IMR-90 (cell line): Measurements from ENCODE around the gene ALDH5A1. TPM values are rescaled to one million over a fixed set of nuclear protein-coding genes. Genes with fewer than 3 reads are reported as not detected.

Experiments
- ATAC-seq: fragments of 200-7000 bp; cut with Tn5 transposase; 2 replicates; pipeline ENCODE4 v1.9.1; 2020; ENCODE audit warnings: low read depth, mild to moderate bottlenecking, moderate library complexity
- BruUV-seq: library from RNA; stranded (reverse); fragments of 400-500 nt; replicated peaks from 2 replicates; lab custom pipeline; 2021; lab: Mats Ljungman, UMichigan
- CTCF ChIA-PET: fragments of 300-600 bp; formaldehyde crosslinking; extraction: SDS; loops from one replicate; lab custom pipeline; 2021; ENCODE audit warnings: antibody characterized with exemption; lab: Yijun Ruan, JAX
- POLR2A ChIA-PET: fragments of 300-600 bp; sonication (Branson Sonifier 250); formaldehyde crosslinking; loops from one replicate; lab custom pipeline; 2022; ENCODE audit warnings: antibody characterized with exemption; ENCODE audit not compliant: unreplicated experiment; lab: Charles Lee
- DNase-seq: peaks from one replicate; pipeline ENCODE4 v3.0.0; 2013
- H2AFZ ChIP-seq: replicated peaks from 2 replicates; pipeline ENCODE3; 2013; ENCODE audit warnings: low read length, mild to moderate bottlenecking; ENCODE audit not compliant: poor library complexity
- H2AK5ac ChIP-seq: 2 replicates; pipeline ENCODE4 v1.6.1; 2013; ENCODE audit warnings: low read depth, low read length, inconsistent platforms
- H2AK9ac ChIP-seq: replicated peaks from 2 replicates; pipeline ENCODE3; 2013; ENCODE audit warnings: mild to moderate bottlenecking, low read depth, low read length, moderate library complexity; ENCODE audit not compliant: poor library complexity
- H2BK120ac ChIP-seq: 2 replicates; pipeline ENCODE4 v1.6.1; 2013; ENCODE audit warnings: low read depth, low read length, inconsistent platforms
- H2BK15ac ChIP-seq: 3 replicates; pipeline ENCODE4 v1.6.1; 2013; ENCODE audit warnings: low read depth, low read length, inconsistent platforms
- H2BK20ac ChIP-seq: 2 replicates; pipeline ENCODE4 v1.6.1; 2013; ENCODE audit warnings: low read depth, mild to moderate bottlenecking, inconsistent platforms, low read length, moderate library complexity
- H2BK5ac ChIP-seq: 2 replicates; pipeline ENCODE4 v1.6.1; 2013; ENCODE audit warnings: mild to moderate bottlenecking, low read depth, low read length, inconsistent platforms; ENCODE audit not compliant: poor library complexity, severe bottlenecking
- H3K14ac ChIP-seq: replicated peaks from 2 replicates; pipeline ENCODE4 v1.6.1; 2013; ENCODE audit warnings: low read depth, low read length, inconsistent platforms
- H3K18ac ChIP-seq: 2 replicates; pipeline ENCODE4 v1.6.1; 2013; ENCODE audit warnings: low read depth, low read length, control low read depth
- H3K23ac ChIP-seq: 2 replicates; pipeline ENCODE4 v1.6.1; 2013; ENCODE audit warnings: low read depth, low read length, inconsistent platforms
- H3K27ac ChIP-seq: 2 replicates; pipeline ENCODE4 v1.5.1; 2013; ENCODE audit warnings: mild to moderate bottlenecking, control low read depth, low read length; ENCODE audit not compliant: insufficient read depth
- H3K27me3 ChIP-seq: 2 replicates; pipeline ENCODE4 v1.6.1; 2013; ENCODE audit warnings: low read length; ENCODE audit not compliant: control insufficient read depth, insufficient read depth
- H3K36me3 ChIP-seq: 2 replicates; pipeline ENCODE4 v1.6.1; 2013; ENCODE audit warnings: low read length, mixed read lengths; ENCODE audit not compliant: control insufficient read depth, insufficient read depth
- H3K4ac ChIP-seq: 2 replicates; pipeline ENCODE4 v1.6.1; 2013; ENCODE audit warnings: low read depth, low read length, inconsistent platforms
- H3K4me1 ChIP-seq: 2 replicates; pipeline ENCODE4 v1.6.1; 2013; ENCODE audit warnings: low read length, mixed read lengths; ENCODE audit not compliant: control insufficient read depth, insufficient read depth
- H3K4me2 ChIP-seq: 2 replicates; pipeline ENCODE4 v1.6.1; 2013; ENCODE audit warnings: low read depth, mild to moderate bottlenecking, control low read depth, low read length, moderate library complexity
- H3K4me3 ChIP-seq: 2 replicates; pipeline ENCODE4 v1.5.1; 2013; ENCODE audit warnings: low read depth, mild to moderate bottlenecking, control low read depth, low read length, moderate library complexity; ENCODE audit not compliant: insufficient read depth
- H3K56ac ChIP-seq: 2 replicates; pipeline ENCODE4 v1.6.1; 2013; ENCODE audit warnings: low read length, inconsistent platforms; ENCODE audit not compliant: insufficient read depth; ENCODE audit errors: extremely low read depth
- H3K79me1 ChIP-seq, 2 experiments: 2 replicates each; pipeline ENCODE4 v1.6.1; 2013; ENCODE audit warnings: low read length in 2 of 2, inconsistent platforms in 1 of 2, low read depth in 1 of 2
- H3K9ac ChIP-seq: 2 replicates; pipeline ENCODE4 v1.6.1; 2013; ENCODE audit warnings: low read depth, low read length, control low read depth
- H3K9me1 ChIP-seq: 2 replicates; pipeline ENCODE4 v1.6.1; 2013; ENCODE audit warnings: low read length, inconsistent platforms; ENCODE audit not compliant: insufficient read depth
- H3K9me3 ChIP-seq: 2 replicates; pipeline ENCODE4 v1.6.1; 2013; ENCODE audit warnings: low read length; ENCODE audit not compliant: control insufficient read depth, insufficient read depth
- H4K20me1 ChIP-seq: 2 replicates; pipeline ENCODE4 v1.6.1; 2013; ENCODE audit warnings: low read length, inconsistent platforms; ENCODE audit not compliant: insufficient read depth
- H4K5ac ChIP-seq: 2 replicates; pipeline ENCODE4 v1.6.1; 2013; ENCODE audit warnings: mild to moderate bottlenecking, low read depth, low read length, control low read depth
- H4K8ac ChIP-seq, 2 experiments: 2 replicates each; pipeline ENCODE4 v1.6.1; 2013; ENCODE audit warnings: low read depth in 2 of 2, low read length in 2 of 2, control low read depth in 1 of 2, inconsistent platforms in 1 of 2
- H4K91ac ChIP-seq: 2 replicates; pipeline ENCODE4 v1.6.1; 2013; ENCODE audit warnings: low read depth, low read length, inconsistent platforms; ENCODE audit not compliant: insufficient read depth
- CTCF ChIP-seq: conservative IDR thresholded peaks from 2 replicates; pipeline ENCODE4 v1.5.1; 2012; ENCODE audit warnings: mild to moderate bottlenecking, low read depth, low read length, improper control_type of control experiment
- ELK1 ChIP-seq: fragments of 150-350 bp; IDR thresholded peaks from 2 replicates; pipeline ENCODE4 v1.6.1; 2016; ENCODE audit warnings: low read depth, mild to moderate bottlenecking, low read length, moderate library complexity, borderline replicate concordance
- MXI1 ChIP-seq: IDR thresholded peaks from 2 replicates; pipeline ENCODE4 v1.6.1; 2012; ENCODE audit warnings: low read depth, mild to moderate bottlenecking, low read length, moderate library complexity, borderline replicate concordance
- NFE2L2 ChIP-seq: fragments of 150-350 bp; IDR thresholded peaks from 2 replicates; pipeline ENCODE4 v1.6.1; 2016; ENCODE audit warnings: low read depth, mild to moderate bottlenecking, low read length
- POLR2A ChIP-seq: IDR thresholded peaks from 2 replicates; pipeline ENCODE4 v1.6.1; 2012; ENCODE audit warnings: mild to moderate bottlenecking, low read depth, low read length
- RAD21 ChIP-seq: IDR thresholded peaks from 2 replicates; pipeline ENCODE4 v1.6.1; 2012; ENCODE audit warnings: low read length, improper control_type of control experiment
- RFX5 ChIP-seq: IDR thresholded peaks from 2 replicates; pipeline ENCODE4 v1.8.0; 2012; ENCODE audit warnings: low read depth, mild to moderate bottlenecking, low read length, moderate library complexity
- SMC3 ChIP-seq: fragments of 150-350 bp; IDR thresholded peaks from 2 replicates; pipeline ENCODE4 v1.6.1; 2016; ENCODE audit warnings: low read depth, mild to moderate bottlenecking, antibody characterized with exemption, low read length, moderate library complexity
- WGBS, 2 experiments: methylation state at CpG; one replicate each; pipeline versions ENCODE4 v1.1.5 to v1.1.7; 2013; ENCODE audit warnings: missing lambda C conversion rate in 2 of 2; ENCODE audit not compliant: insufficient read length in 1 of 2; ENCODE audit errors: extremely low coverage in 2 of 2; 5-methylcytosine and 5-hydroxymethylcytosine counted together
- dilution Hi-C: fragments of 300-500 bp; cut with HindIII; formaldehyde crosslinking; loops from one replicate; pipeline ENCODE4 v1.14.3; 2018; ENCODE audit warnings: low sequenced_read_pairs; ENCODE audit not compliant: unreplicated experiment
- in situ Hi-C: fragments of 300-500 bp; cut with MboI; formaldehyde crosslinking; loops from 3 replicates; pipeline ENCODE4 v1.14.3; 2019; ENCODE audit warnings: low sequenced_read_pairs, inconsistent platforms, mixed read lengths
- intact Hi-C: fragments of 100-400 bp; cut with micrococcal nuclease; formaldehyde crosslinking; loops from 2 replicates; pipeline ENCODE4 v1.10.0; 2022
- polyA plus RNA-seq, 3 experiments: library from polyadenylated mRNA; depleted of rRNA; stranded (reverse); fragments of >200 nt; gene quantifications; 2 replicates each; pipeline ENCODE4 v1.2.3, GENCODE V29; 2012; ENCODE audit warnings: low replicate concordance in 1 of 3
- total RNA-seq: library from RNA; depleted of rRNA; stranded (reverse); fragments of >200 nt; gene quantifications from 2 replicates; pipeline ENCODE4 v1.2.3, GENCODE V29; 2012

The ALDH5A1 gene
- total and polyA plus RNA-seq, 2 of the 4 experiments (the other 2 are of a cell fraction): 0.36 to 0.48 TPM

- no peak overlapping the region for H3K56ac ChIP-seq
- H3K18ac ChIP-seq: no peak overlapping the region
- peak; percentile 86 for ATAC-seq
- dilution Hi-C loops (no loop called here), intact Hi-C loops (loop anchor here (1.0 to 5.0 kb wide), 2 partner anchors 183 to 1019 kb away; no protein-coding TSS in a partner anchor), in situ Hi-C loops (loop anchor here (5.0 to 25.0 kb wide), 4 partner anchors 114 to 1029 kb away; no protein-coding TSS in a partner anchor)
- no CpG with 5 or more reads among the region's 15 CpGs for WGBS, 2 experiments
- H3K9ac ChIP-seq: no peak overlapping the region
- BruUV-seq: no TSS peak
- no peak overlapping the region for H2AK9ac ChIP-seq
- no peaks in the 10 kb centered on the region for H4K20me1 ChIP-seq
- no peak overlapping the region; the same call in 1 of the 2 replicates for H3K4me2 ChIP-seq
- no peak overlapping the region for H2BK120ac ChIP-seq
- no peak overlapping the region for H3K14ac ChIP-seq
- no peak overlapping the region for H3K23ac ChIP-seq
- CTCF ChIA-PET: interaction anchor here (0.6 to 1.5 kb wide), 11 partner anchors 10 to 1543 kb away, joined by 3 to 5 read pairs (median 3); no protein-coding TSS in a partner anchor
- H3K27me3 ChIP-seq: peaks cover 11% of the 10 kb centered on the region
- no peaks in the 10 kb centered on the region for H3K36me3 ChIP-seq
- H2BK15ac ChIP-seq: no peak overlapping the region
- peak; percentile 70 for TF ChIP-seq CTCF
- peak; percentile 67 for TF ChIP-seq SMC3
- TF ChIP-seq RAD21: peak; percentile 60
- no peak for TF ChIP-seq POLR2A
- no peak for TF ChIP-seq RFX5
- TF ChIP-seq ELK1: no peak
- no peak for TF ChIP-seq MXI1
- no peak for TF ChIP-seq NFE2L2
- H2BK20ac ChIP-seq: no peak overlapping the region
- peak; percentile 63 for DNase-seq
- H3K4ac ChIP-seq: no peak overlapping the region
- H3K9me1 ChIP-seq: no peaks in the 10 kb centered on the region
- no peak overlapping the region for H2BK5ac ChIP-seq
- H3K4me1 ChIP-seq: no peaks in the 10 kb centered on the region
- H4K91ac ChIP-seq: no peak overlapping the region
- H2AK5ac ChIP-seq: no peak overlapping the region
- no peak overlapping the region for H4K5ac ChIP-seq
- H3K27ac ChIP-seq: no peak overlapping the region
- no peak overlapping the region for H3K4me3 ChIP-seq
- POLR2A ChIA-PET: interaction anchor here (0.6 kb wide), 1 partner anchor 175 kb away, joined by 3 read pairs; no protein-coding TSS in a partner anchor
- no peak overlapping the region for H4K8ac ChIP-seq
- no peaks in the 10 kb centered on the region for H3K79me1 ChIP-seq
- H2AFZ ChIP-seq: no peak overlapping the region
- no peaks in the 10 kb centered on the region for H3K9me3 ChIP-seq
These were observed 89.0 kb downstream of the ALDH5A1 start for GRCh38 chr6:24583463-24584381.
